Superior temporal gyrus (tissue), 1 donor: ENCODE results near the gene SNAPC4.

Experiments
- DNase-seq: peaks from one replicate; pipeline ENCODE4 v3.0.0-alpha.2; 2016; ENCODE audit errors: extremely low spot score

The SNAPC4 gene

GRCh38 chr9:136400038-136400834, at the start of gene SNAPC4:
Gene SNAPC4, minus strand, starts transcription at chr9:136400170. Its CDS starts 1,742 bp downstream, at chr9:136398428.
- peak; percentile 84 for DNase-seq

GRCh38 chr9:136448655-136449054, 48.7 kb upstream of the SNAPC4 start:
- DNase-seq = no peak

- no peak for DNase-seq
Measured at GRCh38 chr9:136447173-136447778, 47.3 kb upstream of the SNAPC4 start.

- DNase-seq = no peak
Measured at GRCh38 chr9:136445799-136446198, 45.8 kb upstream of the SNAPC4 start.

GRCh38 chr9:136444102-136444501, 44.1 kb upstream of the SNAPC4 start:
- DNase-seq = no peak

- DNase-seq = no peak
Measured at GRCh38 chr9:136443687-136444086, 43.7 kb upstream of the SNAPC4 start.

- no peak for DNase-seq
Measured at GRCh38 chr9:136443087-136443486, 43.1 kb upstream of the SNAPC4 start.

- DNase-seq = no peak
Measured at GRCh38 chr9:136442265-136442664, 42.3 kb upstream of the SNAPC4 start.

GRCh38 chr9:136441681-136442245, 41.8 kb upstream of the SNAPC4 start:
- no peak for DNase-seq

- DNase-seq = no peak
Measured at GRCh38 chr9:136441191-136441680, 41.3 kb upstream of the SNAPC4 start.

GRCh38 chr9:136439481-136440408, 39.8 kb upstream of the SNAPC4 start, which contains the start of gene INPP5E:
Gene INPP5E, minus strand, starts transcription at chr9:136439845. Its CDS starts 426 bp downstream, at chr9:136439419.
- DNase-seq = peak; percentile 56

GRCh38 chr9:136438548-136439480, 38.8 kb upstream of the SNAPC4 start:
- no peak for DNase-seq

GRCh38 chr9:136437839-136438547, 38.0 kb upstream of the SNAPC4 start:
- no peak for DNase-seq

GRCh38 chr9:136437430-136437829, 37.5 kb upstream of the SNAPC4 start:
- no peak for DNase-seq

- DNase-seq = no peak
Measured at GRCh38 chr9:136436055-136436634, 36.2 kb upstream of the SNAPC4 start.

GRCh38 chr9:136434580-136435169, 34.7 kb upstream of the SNAPC4 start:
- DNase-seq = no peak

GRCh38 chr9:136433849-136434579, 34.0 kb upstream of the SNAPC4 start:
- no peak for DNase-seq

- no peak for DNase-seq
Measured at GRCh38 chr9:136433043-136433715, 33.2 kb upstream of the SNAPC4 start.
